H4 (cell line): ENCODE results near the gene FOXD2. TPM values are rescaled to one million over a fixed set of nuclear protein-coding genes. Genes with fewer than 3 reads are reported as not detected.

Source experiments
- DNase-seq: peaks from one replicate; pipeline ENCODE4 v3.0.0-alpha.2; 2015; ENCODE audit warnings: low spot score
- total RNA-seq: library from RNA; depleted of rRNA; stranded (reverse); fragments of >200 nt; shearing (Covaris generic); gene quantifications from 2 replicates; pipeline ENCODE4 v1.2.3, GENCODE V29; 2014; rRNA removed

The FOXD2 gene
- total RNA-seq, 1 experiment from 2014 or later: 0.52 TPM

DNA sequence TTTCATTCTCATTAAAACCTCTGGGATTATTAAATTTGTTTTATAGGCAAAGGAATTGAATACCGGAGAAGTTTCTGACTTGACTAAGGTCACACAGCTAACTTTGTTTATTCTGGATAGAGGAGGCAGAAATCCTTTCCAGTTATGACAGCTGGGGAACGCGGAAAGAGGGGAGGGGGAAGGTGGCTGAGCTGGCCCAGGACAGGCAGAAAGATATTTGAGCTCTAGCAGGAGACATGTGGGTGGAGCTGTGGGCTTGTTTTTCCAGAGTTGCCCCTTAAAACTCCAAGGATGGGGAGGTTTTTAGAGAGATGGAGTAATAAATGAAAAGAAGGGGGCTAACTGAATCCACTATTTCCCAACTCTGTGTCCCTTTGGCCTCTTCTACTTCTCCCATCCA, 27.8 kb downstream of the FOXD2 start:
- DNase-seq: no peak

DNA sequence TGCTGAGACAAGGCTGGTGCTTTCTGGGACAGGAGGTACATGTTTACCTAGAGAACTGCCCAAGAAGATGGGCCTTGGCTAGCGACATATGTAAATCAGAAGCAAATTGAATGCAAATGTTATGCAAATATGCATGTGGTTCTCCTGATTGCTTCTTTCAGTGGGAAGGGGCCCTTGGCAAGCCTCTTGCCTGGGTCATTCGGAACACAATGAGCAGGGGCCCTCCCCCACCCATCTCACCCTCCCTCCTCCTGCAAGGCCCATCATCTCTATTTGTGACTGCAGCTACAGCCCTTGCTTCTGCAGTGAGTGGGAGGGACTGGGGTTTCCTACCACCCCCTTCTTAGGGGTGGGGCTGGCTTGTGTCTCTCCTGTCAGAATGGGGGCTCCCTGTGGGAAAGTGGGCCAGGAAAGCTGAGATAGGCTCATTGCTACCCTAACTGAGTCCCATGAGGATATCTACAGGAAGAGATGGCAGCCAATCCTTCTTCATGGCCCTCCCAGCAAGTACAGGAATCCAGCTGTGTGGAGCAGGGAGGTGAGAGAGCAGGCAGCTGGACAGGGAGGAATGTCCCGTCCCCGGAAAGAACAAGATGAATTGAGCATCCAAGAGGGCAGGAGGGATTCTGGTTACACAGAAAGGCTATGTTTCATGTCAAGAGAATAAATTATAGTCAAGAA, 31.0 kb downstream of the FOXD2 start:
- DNase-seq: no peak

DNA sequence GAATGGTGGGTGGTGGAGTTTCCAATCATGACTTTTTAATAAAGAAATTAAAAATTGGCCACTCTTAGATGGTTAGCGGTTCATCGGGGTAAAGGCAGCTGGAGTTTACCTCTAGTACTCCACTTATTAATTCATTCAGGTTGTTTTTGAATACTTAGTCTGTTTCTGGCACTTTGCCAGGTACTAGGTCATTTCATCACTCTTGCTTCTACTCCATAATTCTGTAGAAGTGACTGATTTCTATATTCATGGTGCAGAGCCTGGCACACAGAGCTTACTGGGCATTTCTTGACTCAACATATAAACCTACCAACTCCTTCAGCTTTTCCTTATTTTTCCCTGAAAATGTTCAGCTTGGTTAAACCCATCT, 31.5 kb downstream of the FOXD2 start:
- no peak for DNase-seq

DNA sequence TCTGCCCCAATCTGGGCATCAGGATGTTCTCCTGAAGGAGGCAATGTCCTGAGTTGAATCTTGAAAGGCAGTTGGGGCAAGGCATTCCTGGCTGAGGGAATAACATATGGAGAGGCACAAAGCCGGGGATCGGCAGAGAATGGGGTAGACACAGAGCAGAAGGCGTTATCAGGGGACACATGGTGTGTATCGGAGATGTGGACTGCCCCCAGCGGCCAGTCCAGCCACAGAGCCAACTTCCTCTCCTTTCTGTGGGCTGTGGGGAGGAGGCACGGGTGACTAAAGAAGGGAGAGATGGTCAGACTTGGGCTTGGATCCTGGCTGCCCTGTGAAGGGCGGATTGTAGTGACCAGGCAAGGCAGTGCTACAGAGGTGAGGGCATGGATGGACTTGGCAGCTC, 32.1 kb downstream of the FOXD2 start:
- DNase-seq: no peak

DNA sequence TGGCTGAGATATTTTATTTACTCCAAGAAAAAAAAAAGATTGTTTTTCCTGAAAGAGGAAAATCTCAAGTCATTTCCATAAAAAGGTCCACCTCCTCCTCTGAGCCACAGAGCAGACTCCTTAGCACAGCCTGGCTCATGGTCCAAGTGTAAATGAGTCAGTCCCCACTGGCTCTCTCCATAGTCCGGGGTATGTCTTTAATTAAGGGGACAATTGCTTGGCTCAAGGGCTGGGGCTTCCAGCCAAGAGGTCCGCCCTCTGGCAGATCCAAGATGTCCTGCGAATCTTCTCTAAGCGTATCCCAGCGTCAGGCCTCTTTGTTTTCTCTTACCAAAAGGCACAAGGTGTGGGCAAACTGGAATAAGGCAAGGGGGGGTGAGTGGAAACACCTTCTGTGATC, 33.3 kb downstream of the FOXD2 start:
- no peak for DNase-seq

DNA sequence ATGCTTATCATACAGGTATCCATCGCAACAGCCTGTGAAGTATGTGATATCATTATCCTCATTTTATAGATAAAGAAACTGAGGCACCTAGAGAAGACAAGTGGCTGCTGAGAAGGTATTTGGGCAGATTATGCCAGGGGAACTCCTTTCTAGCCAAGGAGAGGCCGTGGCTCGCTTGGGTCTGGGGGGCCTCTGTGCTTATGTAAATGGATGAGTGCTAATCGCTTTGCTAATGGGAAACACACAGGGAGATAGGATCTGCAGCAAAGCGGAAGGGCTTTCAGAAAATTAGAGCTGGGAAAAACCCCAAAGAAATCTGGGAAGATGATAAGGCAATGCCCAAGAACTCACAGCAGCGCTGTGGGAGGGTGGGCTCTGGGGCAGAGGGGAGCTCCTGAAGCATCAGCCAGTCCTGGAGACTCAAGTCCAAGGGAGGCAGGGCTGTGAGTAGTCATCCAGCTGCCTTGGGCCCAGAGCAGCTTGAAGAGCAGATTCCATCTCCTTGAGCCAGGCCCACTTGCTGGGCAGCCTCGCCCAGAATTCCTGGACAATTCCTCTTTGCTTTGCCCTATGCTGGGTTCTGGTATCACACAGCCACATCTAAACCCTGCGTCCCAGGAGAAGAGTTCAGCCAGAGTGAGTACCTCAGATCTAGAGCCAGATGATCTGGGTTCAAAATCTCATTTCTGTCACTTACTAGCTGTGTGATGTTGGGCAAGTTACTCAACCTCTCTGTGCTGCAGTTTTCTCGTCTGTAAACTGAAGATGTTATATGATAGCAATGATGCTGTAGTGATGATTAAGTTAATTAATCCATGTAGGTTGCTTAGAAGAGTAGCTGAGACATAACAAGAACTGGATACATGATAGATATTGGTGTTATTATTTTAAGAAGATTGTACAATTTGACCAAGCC, 36.7 kb downstream of the FOXD2 start:
- DNase-seq: no peak

DNA sequence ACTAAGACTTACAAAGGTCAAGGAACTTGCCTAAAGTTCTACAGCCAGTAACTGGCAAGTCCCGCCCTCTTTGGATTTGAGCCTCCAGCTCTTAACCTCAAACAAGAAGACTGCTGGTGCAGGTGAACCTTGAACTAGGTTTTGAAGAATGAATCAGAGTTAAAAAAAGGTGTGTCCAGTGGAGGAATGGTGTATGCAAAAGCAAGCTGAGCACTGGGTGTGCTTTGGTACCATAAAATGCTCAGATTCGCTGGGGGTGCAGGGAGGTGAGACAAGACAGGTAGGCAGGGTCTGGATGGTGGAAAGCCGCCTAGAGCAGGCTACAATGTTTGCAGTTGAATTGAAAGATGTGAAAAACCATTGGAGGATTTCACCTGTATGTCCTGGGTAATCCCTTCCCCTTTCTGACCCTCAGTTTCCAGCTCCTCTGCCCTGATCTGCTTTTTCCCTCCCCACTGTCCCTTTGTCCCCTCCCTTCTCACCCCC, 39.8 kb downstream of the FOXD2 start:
- no peak for DNase-seq

DNA sequence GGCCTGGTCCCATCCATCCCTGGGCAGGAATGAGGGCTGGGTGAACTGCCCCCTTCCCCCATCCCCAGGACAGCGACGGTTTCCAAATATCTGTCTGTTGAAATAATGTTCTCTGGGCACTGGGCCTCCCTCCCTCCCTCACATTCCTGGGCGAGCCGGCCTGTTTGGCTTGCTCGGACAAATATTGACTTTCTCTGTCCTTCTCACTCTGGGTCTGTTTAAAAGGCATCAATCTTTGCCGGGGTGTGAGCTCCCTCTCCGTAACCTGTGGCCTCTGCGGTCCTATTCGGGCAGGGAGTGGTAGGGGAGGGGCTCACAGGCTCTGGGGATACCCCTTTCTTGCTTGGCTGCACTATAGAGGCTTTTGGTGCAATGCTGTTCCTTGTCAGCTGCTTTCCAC, 40.2 kb downstream of the FOXD2 start:
- no peak for DNase-seq

DNA sequence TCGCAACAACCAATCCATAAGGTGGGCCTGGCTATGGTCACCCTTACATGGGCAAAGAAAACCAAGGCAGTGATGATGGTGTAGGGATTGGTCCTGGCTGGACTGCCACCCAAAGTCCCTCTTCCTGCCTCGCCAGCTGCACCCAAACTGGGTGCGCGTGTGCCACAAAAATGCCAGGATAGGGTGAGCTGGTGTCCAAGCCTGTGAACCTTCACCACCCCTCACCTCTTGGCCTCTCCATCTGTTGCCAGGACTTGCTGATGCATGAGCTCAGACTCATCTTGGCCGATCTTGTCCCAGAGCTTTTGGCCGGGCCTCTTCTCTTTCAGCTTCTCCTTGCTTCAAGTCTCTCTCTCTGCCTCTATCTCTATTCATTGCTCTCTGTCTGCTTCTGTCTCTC, 41.8 kb downstream of the FOXD2 start:
- DNase-seq: no peak

DNA sequence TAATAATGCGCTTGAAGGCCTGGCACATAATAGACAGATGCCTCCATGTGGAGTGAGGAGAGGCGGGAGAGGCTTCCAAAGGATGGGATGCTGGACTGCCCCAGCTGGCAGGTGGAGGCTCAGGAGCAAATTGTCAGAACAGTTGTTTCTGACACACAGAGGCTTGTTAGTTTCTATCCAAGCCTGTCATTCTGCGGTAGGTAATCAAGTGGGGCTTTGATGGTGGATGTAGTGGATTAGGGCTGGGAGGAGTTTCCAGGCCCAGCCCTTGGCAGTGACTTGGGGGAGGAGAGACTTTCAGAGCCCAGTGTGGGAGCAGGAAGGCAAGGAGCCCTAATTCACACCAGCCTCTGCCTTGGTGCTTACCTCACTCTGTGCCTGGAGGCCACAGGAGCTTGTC, 44.1 kb downstream of the FOXD2 start:
- DNase-seq: no peak

DNA sequence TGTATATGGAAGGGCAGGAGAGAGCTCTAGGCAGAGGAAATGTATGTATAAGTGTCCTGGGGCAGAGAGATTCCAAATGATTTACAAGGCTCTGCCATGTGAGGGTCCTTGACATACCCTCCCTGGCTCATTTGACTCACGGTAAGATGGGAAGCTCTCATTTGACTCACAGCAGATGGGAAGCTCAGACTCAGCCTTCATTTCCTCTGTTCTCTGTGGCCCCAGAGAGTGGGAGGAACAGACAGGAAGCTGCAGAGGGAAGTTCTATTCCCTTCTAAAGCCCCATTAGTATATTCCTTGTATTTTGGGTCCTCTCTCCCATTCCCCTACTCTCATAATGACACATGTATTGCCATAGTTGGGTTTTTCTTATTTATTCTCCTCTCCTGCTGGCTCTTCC, 44.9 kb downstream of the FOXD2 start:
- no peak for DNase-seq

DNA sequence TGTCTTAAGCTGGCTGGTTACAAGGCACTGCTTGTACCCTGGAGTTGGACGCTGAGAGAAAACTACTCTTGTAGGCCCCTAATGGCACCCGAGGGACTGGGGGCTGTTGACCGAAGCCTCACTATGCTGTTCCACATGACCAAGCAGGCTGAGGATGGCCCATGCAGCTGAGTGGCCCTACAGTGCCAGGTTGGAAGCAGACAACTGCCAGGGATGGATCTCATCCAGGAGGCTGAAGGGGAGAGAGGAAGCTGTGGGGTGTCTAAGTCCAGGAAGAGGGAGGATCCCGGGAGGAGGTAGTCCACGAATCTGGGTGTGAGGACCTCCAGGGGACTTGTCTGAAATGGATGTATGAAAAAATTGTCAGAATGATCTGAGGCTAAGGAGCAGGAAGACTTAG, 45.8 kb downstream of the FOXD2 start:
- no peak for DNase-seq

DNA sequence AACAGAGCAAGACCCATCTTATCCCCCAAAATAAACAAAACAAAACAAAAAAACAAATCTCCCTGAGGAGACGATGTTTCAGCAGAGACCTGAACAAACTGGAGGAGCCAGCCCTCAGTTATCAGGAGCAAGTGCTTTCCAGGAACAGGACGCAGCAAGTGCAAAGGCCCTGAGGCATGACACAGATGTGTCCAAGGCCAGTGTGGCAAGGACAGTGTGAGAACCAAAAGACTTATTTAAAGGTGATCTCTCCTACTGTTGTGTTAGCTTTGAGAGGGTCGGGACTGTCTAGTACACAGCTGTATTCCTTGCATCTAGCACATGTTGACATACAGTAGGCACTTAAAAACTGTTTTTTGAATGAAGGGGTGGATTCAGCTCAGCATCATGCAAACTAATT, 48.0 kb downstream of the FOXD2 start:
- no peak for DNase-seq

DNA sequence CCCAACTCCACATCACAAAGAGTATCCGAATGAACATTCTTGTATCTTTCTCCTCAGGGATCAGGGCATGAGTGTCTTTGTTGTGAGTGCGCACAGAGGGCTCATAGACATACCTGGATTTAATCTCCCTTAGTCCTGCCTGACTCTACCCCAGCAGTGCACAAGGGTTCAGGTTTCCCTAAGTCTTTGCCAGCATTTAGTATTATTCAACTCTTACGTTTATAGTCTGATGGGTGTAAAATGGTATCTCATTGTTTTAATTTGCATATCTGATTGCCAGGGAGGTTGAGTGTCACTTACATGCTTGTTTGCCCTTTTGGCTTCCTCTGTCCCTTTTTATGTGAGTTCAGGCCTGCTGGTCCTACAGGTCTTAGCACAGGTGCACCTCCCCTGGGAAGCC, 49.5 kb downstream of the FOXD2 start:
- DNase-seq: no peak

DNA sequence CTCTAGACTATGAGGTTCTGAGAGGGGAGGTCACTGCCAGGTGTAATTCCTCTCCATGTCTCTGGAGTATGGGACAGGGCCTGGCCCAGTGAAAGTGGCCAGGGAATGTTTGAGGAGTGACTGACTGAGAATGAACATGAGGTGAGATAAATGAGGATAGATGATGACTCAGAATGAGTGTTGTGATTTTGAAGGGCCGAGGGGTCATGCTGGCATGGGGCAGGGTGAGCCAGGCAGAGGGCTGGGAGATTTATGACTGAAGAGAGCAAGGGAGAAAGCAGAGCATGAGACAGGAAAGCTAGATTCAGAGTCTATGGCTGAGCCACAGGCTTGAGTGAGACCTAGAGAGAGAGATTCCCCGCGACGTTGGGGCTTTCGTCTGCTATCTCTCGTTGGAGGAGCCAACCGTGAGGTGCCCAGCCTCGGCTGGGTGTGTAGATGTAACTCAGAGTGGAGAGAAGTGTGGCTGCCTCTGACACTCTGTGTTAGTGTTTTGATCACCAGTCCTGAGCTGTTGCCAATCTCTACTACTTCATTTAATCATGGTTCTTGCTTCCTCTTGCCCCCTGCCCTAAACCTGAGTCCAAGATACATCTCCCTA, 50.1 kb downstream of the FOXD2 start:
- DNase-seq: no peak

Other genes starting within 250 kb of the FOXD2 start
- not detected in 2 replicates for gene PDZK1IP1, start 248.0 kb upstream of the FOXD2 start, total RNA-seq
- gene TAL1, start 205.8 kb upstream of the FOXD2 start, total RNA-seq: 0.10 and 0.27 TPM in 2 replicates
- gene STIL, start 123.9 kb upstream of the FOXD2 start, total RNA-seq: 34.3 and 44.2 TPM in 2 replicates
- 108 and 137 TPM in 2 replicates for gene CMPK1, start 104.3 kb upstream of the FOXD2 start, total RNA-seq
- not detected in 2 replicates for gene FOXE3, start 21.8 kb upstream of the FOXD2 start, total RNA-seq